ENCODE results near the gene RNF222.

GRCh38 chr17:8372422-8372821, 25.2 kb downstream of the RNF222 start:
- TF ChIP-seq POLR2A (IDR thresholded peaks at IDR 0.05; ENCODE audit: extremely low read depth, insufficient read length), result no peak
- TF ChIP-seq CTCF (IDR thresholded peaks at IDR 0.05; ENCODE audit: low read depth, low read length), result no peak

Data from NB4 (cell line).